Measurements from ENCODE around the gene NAT9.

Gene NAT9

GRCh38 chr17:74768763-74769114, 7.4 kb downstream of the NAT9 start:
- no peak overlapping the region for H3K4me3 ChIP-seq (ENCODE audit: low read length)
- no peak for DNase-seq (ENCODE audit: low read depth, low spot score)

- no peak for DNase-seq (ENCODE audit: low read depth, low spot score)
These were observed 7.9 kb downstream of the NAT9 start for GRCh38 chr17:74768069-74768762.

GRCh38 chr17:74767111-74767516, 9.0 kb downstream of the NAT9 start:
- no peak for DNase-seq (ENCODE audit: low read depth, low spot score)
- no peak overlapping the region for H3K4me3 ChIP-seq (ENCODE audit: low read length)

More at GRCh38 chr17:74768069-74768762, 7.9 kb downstream of the NAT9 start:
- H3K4me3 ChIP-seq (ENCODE audit: low read length) = no peak overlapping the region

GRCh38 chr17:74766413-74766812, 9.7 kb downstream of the NAT9 start:
- no peak overlapping the region for H3K4me3 ChIP-seq (ENCODE audit: low read length)
- no peak for DNase-seq (ENCODE audit: low read depth, low spot score)

- no peak for DNase-seq (ENCODE audit: low read depth, low spot score)
- no peak overlapping the region for H3K4me3 ChIP-seq (ENCODE audit: low read length)
These were observed 11.3 kb downstream of the NAT9 start for GRCh38 chr17:74764751-74765286.

- no peak for DNase-seq (ENCODE audit: low read depth, low spot score)
- no peak overlapping the region for H3K4me3 ChIP-seq (ENCODE audit: low read length)
These were observed 12.4 kb downstream of the NAT9 start for GRCh38 chr17:74763565-74764387.

- H3K4me3 ChIP-seq (ENCODE audit: low read length) = no peak overlapping the region
- DNase-seq (ENCODE audit: low read depth, low spot score) = no peak
These were observed 14.2 kb downstream of the NAT9 start for GRCh38 chr17:74761931-74762330.

GRCh38 chr17:74761419-74761818, 14.7 kb downstream of the NAT9 start:
- H3K4me3 ChIP-seq (ENCODE audit: low read length) = no peak overlapping the region
- no peak for DNase-seq (ENCODE audit: low read depth, low spot score)

GRCh38 chr17:74760404-74761105, 15.6 kb downstream of the NAT9 start:
- H3K4me3 ChIP-seq (ENCODE audit: low read length) = no peak overlapping the region
- no peak for DNase-seq (ENCODE audit: low read depth, low spot score)

GRCh38 chr17:74759941-74760340, 16.2 kb downstream of the NAT9 start:
- no peak for DNase-seq (ENCODE audit: low read depth, low spot score)
- no peak overlapping the region for H3K4me3 ChIP-seq (ENCODE audit: low read length)

GRCh38 chr17:74759243-74759801, 16.8 kb downstream of the NAT9 start:
- DNase-seq (ENCODE audit: low read depth, low spot score) = peak; percentile 71
- peak overlapping the region; percentile 33 for H3K4me3 ChIP-seq (ENCODE audit: low read length)

- H3K4me3 ChIP-seq (ENCODE audit: low read length) = peak overlapping the region; percentile 33
- DNase-seq (ENCODE audit: low read depth, low spot score) = no peak
These were observed 17.3 kb downstream of the NAT9 start for GRCh38 chr17:74758848-74759168.

GRCh38 chr17:74757931-74758847, 18.0 kb downstream of the NAT9 start:
- DNase-seq (ENCODE audit: low read depth, low spot score) = no peak
- H3K4me3 ChIP-seq (ENCODE audit: low read length) = peak overlapping the region; percentile 33

- DNase-seq (ENCODE audit: low read depth, low spot score) = no peak
- no peak overlapping the region for H3K4me3 ChIP-seq (ENCODE audit: low read length)
These were observed 18.6 kb downstream of the NAT9 start for GRCh38 chr17:74757502-74757901.

- no peak for DNase-seq (ENCODE audit: low read depth, low spot score)
- H3K4me3 ChIP-seq (ENCODE audit: low read length) = no peak overlapping the region
These were observed 19.3 kb downstream of the NAT9 start for GRCh38 chr17:74756891-74757290.

GRCh38 chr17:74755533-74755932, 20.6 kb downstream of the NAT9 start:
- no peak for DNase-seq (ENCODE audit: low read depth, low spot score)
- no peak overlapping the region for H3K4me3 ChIP-seq (ENCODE audit: low read length)

- H3K4me3 ChIP-seq (ENCODE audit: low read length) = no peak overlapping the region
- DNase-seq (ENCODE audit: low read depth, low spot score) = no peak
These were observed 21.3 kb downstream of the NAT9 start for GRCh38 chr17:74754832-74755231.

- DNase-seq (ENCODE audit: low read depth, low spot score) = no peak
- no peak overlapping the region for H3K4me3 ChIP-seq (ENCODE audit: low read length)
These were observed 23.2 kb downstream of the NAT9 start for GRCh38 chr17:74752822-74753401.

Data from Jurkat, Clone E6-1 (cell line).